KG1 (cell line): ENCODE data around the gene HMGCS2.
"Not testable (repeated sequence)": the region's sequence is repeated elsewhere in the genome, so short reads cannot be mapped to it uniquely, and the experiment has no call there.

ENCODE experiments used
- DNase-seq: peaks from one replicate; lab custom pipeline; 2025; lab: John Stamatoyannopoulos, UW

The HMGCS2 gene

DNA sequence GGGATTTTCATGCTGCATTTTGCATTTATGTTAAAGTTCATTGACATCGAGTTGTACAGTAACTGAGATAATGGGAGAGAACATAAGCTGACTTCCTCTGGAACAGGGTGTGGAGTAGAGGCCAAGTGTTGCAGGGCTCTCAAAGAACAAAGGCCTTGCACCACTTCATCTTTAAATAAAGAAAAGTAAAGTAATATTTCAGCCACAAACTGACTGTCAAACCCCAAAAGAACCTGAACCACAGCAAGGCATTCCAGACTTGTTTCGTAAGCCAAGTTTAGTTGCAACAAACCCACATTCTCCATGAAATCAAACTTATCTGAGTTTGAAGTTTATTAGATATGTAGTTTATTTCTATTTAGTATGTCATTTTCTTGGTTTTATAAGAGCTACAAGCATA lies 19.1 kb upstream of the HMGCS2 start:
- no peak for DNase-seq

GRCh38 chr1:119786473-119787050 lies 17.9 kb upstream of the HMGCS2 start:
- DNase-seq, result not testable (repeated sequence)

- DNase-seq, result not testable (repeated sequence)
Observed at GRCh38 chr1:119786046-119786445, 17.3 kb upstream of the HMGCS2 start.

GRCh38 chr1:119784191-119784781 lies 15.6 kb upstream of the HMGCS2 start:
- no peak for DNase-seq

DNA sequence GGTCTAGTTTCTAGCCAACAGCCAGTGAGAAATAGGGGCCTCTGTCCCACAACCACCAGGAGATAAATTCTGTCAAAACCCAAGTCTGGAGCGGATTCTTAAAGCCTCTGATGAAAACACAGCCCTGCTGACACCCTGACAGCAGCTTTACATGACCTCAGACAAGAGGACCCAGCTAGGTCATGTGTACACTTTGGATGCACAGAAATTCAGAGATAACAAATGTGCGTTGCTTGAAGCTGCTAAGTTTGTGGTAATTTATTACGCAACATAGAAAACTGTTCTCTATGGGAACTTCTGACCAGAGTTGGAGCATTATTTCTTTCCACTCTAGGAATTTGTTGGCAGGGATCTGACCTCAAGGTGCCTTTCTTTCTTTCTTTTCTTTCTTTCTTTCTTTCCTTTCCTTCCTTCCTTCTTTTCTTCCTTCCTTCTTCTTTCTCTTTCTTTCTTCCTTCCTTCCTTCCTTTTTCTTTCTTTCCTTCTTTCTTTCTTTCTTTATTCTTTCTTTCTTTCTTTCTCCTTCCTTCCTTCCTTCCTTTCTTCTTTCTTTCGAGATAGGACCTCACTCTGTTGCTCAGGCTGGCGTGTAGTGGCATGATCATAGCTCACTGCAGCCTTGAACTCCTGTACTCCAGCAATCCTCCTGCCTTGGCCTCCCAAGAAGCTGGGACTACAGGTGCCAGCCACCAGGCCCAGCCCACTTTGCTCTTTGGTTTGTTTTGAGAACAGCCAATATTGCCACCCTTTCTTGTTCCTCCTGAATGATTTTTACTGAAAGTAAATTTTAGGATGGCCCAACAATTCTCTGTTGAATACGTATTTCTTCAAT lies 14.9 kb upstream of the HMGCS2 start:
- DNase-seq, result no peak

- no peak for DNase-seq
Observed at GRCh38 chr1:119782631-119783325, 14.1 kb upstream of the HMGCS2 start.

- no peak for DNase-seq
Observed at GRCh38 chr1:119781434-119782210, 12.9 kb upstream of the HMGCS2 start.

- DNase-seq, result no peak
Observed at GRCh38 chr1:119779869-119780356, 11.2 kb upstream of the HMGCS2 start.

DNA sequence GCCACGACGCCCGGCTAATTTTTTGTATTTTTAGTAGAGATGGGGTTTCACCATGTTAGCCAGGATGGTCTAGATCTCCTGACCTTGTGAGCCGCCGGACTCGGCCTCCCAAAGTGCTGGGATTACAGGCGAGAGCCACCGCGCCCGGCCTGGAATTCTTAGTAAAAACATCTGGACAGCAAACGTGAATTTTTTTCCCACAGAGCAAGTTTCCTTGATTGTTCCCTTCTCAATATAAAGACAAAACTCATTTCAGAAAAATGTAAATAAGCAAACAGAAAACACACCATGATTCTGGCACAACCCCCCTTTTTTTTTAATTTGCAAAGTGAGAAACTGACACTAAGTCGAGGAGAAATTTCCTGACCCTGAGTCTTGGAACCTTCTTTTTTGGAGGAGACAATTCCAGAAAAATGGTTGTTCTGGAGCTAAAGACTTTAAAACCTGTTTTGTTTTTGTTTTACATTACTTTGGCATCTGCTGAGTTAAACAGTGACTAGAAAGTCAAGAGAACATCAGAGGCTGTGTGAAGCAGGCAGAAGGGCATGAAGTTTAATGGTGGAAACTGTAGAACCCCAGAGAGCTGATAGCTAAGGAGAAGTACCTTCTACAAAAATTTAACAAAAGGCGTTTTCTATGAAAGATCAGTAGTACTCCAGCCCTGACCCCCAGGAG lies 10.3 kb upstream of the HMGCS2 start:
- DNase-seq, result no peak

- DNase-seq, result no peak
Observed at GRCh38 chr1:119778359-119778758, 9.7 kb upstream of the HMGCS2 start.

DNA sequence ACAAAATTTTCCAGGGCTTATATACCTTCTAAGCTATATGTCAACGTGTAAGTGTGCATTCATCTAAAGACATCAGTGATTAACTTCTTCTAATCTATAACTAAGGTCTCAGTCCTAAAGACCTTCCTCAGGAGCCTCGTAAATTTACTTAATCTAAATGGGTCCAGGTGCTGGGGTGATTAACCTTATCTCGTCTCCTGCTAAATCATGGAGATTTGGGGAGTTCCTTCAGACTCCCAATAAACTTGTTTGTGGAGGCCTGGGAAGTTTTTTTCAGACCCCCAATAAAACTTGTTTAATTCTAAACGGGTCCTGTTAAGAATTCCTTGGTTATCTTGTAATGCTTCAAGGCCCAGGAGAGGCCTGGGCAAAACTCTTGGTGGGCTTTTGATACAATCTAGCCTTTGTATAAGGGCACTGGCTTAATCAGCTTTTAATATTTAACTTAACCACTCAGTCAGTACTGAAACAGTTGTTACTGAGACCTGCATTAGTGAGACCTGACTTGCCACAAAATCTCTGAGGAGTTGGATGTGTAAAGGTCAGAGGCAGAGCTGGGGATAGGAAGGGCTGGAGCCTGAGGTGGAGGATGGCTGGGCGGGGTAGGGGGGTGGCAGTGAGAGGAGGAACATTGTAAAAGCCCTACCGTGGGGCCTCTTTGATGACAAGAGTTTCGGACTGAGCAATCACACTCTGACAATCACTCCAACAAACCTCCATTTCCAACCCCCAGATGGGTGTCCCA lies 6.2 kb upstream of the HMGCS2 start:
- DNase-seq, result no peak

DNA sequence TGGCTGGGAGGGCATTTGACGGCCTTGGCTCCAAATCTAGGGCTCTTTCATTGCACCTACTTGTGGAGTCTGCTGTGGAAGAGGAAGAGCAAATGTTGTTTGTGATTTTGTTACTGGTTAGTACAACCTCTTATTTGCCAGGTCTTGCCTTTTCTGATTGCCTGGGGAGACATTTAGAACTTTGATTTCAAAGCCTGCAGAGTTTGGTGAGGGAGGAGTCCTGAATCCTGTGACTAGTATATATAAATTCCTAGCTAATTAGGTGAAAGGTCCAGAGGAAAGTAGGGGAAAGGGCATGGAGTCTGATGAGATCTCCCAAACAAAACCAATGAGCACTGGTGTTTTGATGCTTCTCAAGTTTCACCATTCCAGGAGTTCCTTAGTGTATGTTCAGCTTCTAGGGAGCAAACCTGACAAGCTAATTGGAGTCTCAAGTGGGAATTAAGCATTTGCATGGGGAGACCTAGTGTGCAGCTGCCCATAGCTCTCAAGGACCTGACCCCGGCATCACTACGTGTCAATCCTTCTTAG lies 5.1 kb upstream of the HMGCS2 start:
- no peak for DNase-seq

- DNase-seq, result no peak
Observed at GRCh38 chr1:119772298-119772697, 3.6 kb upstream of the HMGCS2 start.

DNA sequence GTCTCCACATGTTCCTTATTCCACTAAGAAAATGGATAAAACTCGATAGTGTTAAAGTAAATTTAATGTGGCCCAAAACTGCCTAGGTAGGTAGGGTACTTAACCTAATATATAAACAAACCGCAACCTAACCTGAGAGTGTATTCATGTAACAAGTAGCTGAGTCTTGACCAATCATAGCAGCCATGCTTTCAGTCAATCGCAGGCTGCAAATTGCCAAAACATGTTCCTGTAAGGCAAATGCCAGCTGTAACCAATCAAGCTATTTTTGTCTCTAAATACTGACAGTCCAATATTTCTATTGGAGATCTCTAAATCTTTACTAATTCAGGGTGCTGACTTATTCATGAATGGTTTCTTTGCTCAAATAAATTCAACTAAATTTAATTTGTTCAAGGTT lies 3.1 kb upstream of the HMGCS2 start:
- DNase-seq, result no peak

- DNase-seq, result no peak
Observed at GRCh38 chr1:119771016-119771415, 2.3 kb upstream of the HMGCS2 start.

DNA sequence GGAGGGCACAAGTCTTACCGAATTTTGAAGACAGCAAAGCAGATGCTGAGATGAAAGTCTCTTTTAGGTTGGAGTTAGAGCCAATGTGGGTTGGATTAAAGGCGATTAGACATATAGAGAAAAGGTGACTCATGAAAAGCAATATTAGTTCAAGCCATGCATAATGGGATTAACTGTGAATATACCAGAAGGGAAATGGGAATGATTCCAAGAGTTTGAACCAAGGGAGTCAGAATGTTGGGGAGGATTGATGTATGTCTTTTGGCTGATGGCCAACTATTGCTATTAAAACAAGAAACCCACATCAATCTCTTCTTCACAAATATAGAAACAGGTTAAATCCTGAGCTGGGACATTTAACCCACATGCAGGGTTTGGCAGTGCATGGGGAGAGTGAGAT lies 1.2 kb downstream of the HMGCS2 start:
- DNase-seq, result no peak

DNA sequence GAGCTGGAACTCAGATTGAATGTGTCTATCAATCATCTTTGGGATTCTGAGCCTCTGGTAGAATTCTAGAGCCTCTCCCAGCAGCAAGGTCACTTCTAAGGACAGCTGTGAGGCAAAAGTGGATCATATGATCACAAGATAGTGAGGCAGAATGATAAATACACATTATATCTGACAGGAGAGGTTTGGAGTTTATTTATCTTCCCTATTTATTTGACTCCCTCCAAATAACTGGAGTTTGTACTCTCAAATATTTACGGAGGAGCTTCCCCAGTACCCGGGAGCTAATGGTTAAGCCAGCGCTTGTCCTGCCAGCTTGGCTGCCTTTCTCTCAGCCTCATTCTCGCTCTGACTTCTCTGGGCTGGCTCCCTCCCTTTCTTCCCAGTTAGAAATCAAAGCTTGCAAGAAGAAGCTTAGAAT lies 2.3 kb downstream of the HMGCS2 start:
- no peak for DNase-seq

- DNase-seq, result no peak
Observed at GRCh38 chr1:119764220-119764619, 4.5 kb downstream of the HMGCS2 start.

DNA sequence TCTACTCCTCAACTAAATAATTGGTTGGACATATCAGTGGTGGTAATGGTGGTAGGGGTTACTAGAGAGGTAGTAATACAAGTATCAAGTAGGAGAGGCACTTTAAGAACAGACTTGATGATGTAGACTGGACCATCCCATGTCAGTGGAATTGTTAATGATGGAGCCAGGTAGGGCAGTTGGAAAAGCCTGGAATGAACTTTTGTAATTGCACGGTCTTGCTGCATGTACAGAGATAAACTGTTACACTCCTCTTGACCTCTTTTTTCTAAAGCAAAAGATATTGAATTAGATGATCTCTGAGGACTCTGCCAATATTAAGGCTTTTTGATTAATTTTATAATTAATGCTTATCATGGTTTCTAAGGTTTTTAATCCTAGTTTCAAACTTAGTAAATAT lies 5.8 kb downstream of the HMGCS2 start:
- no peak for DNase-seq

GRCh38 chr1:119762409-119762808 lies 6.3 kb downstream of the HMGCS2 start:
- DNase-seq, result no peak
